ENCODE results near the gene BCL2. TPM values are rescaled to one million over a fixed set of nuclear protein-coding genes. Genes with fewer than 3 reads are reported as not detected.

Gene BCL2
- total RNA-seq, 4 donors from 2014 or later = 25.2 to 39.0 (median 36.1) TPM

- no peak overlapping the region for H3K4me3 ChIP-seq
- TF ChIP-seq EP300 (IDR thresholded peaks at IDR 0.05) = no peak
- no peak for TF ChIP-seq POLR2A (IDR thresholded peaks at IDR 0.05; ENCODE audit: low read depth)
- no peak for TF ChIP-seq CTCF (IDR thresholded peaks at IDR 0.05)
- no peak for TF ChIP-seq POLR2AphosphoS5 (IDR thresholded peaks at IDR 0.05)
- H3K27me3 ChIP-seq = no peaks in the 10 kb centered on the region
- no peaks in the 10 kb centered on the region for H3K9me3 ChIP-seq
- H3K4me1 ChIP-seq = peaks cover 20 to 63% (median 54%) of the 10 kb centered on the region in 4 donors
- H3K27ac ChIP-seq (replicated peaks in 1 of 4) = no peak overlapping the region
- 59% methylated on average over 3 of the region's 3 CpGs for WGBS
- no peaks in the 10 kb centered on the region for H3K36me3 ChIP-seq
- intact Hi-C loops (cut with DNase I) = loop anchor here (5.0 kb wide), 1 partner anchor 82 kb away; the partner anchor contains the start of gene BCL2
- DNase-seq (ENCODE audit: extremely low spot score) = no peak
Measured at GRCh38 chr18:63234841-63235240, 84.7 kb downstream of the BCL2 start.

DNA sequence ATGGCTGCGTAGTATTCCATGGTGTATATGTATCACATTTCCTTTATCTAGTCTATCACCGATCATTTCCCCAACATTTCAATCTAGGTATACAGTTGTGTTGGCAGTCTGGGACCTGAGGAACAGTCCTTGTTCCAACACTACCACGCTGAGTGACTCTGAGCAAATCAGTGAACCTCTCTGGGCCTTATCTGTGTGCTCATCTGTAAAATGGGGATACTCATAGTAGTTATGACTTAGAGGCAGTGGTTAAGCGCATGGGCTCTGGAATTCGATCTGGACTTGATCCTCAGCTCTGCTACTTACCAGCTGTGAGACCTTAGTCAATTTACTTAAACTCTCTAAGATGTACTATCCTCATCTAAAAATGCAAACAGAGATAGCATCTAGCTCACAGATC, 85.1 kb downstream of the BCL2 start:
- no peak overlapping the region for H3K27ac ChIP-seq (replicated peaks in 1 of 4)
- DNase-seq (ENCODE audit: extremely low spot score) = no peak
- no peaks in the 10 kb centered on the region for H3K9me3 ChIP-seq
- H3K4me3 ChIP-seq = no peak overlapping the region
- H3K27me3 ChIP-seq = no peaks in the 10 kb centered on the region
- TF ChIP-seq EP300 (IDR thresholded peaks at IDR 0.05) (no peak), CTCF (IDR thresholded peaks at IDR 0.05) (no peak), POLR2A (IDR thresholded peaks at IDR 0.05; ENCODE audit: low read depth) (no peak), POLR2AphosphoS5 (IDR thresholded peaks at IDR 0.05) (no peak)
- peaks cover 20 to 66% (median 58%) of the 10 kb centered on the region in 4 donors for H3K4me1 ChIP-seq
- WGBS = 100% methylated on average over 5 of the region's 5 CpGs
- intact Hi-C loops (cut with DNase I) = no loop called here
- no peaks in the 10 kb centered on the region for H3K36me3 ChIP-seq

GRCh38 chr18:63233334-63233733, 86.2 kb downstream of the BCL2 start:
- H3K4me1 ChIP-seq = peaks cover 11 to 57% (median 48%) of the 10 kb centered on the region in 4 donors
- H3K36me3 ChIP-seq = no peaks in the 10 kb centered on the region
- no peak overlapping the region for H3K4me3 ChIP-seq
- no peak for DNase-seq (ENCODE audit: extremely low spot score)
- H3K27me3 ChIP-seq = no peaks in the 10 kb centered on the region
- no peak for TF ChIP-seq POLR2A (IDR thresholded peaks at IDR 0.05; ENCODE audit: low read depth)
- WGBS = 79% methylated on average over 9 of the region's 9 CpGs
- H3K9me3 ChIP-seq = no peaks in the 10 kb centered on the region
- no peak overlapping the region for H3K27ac ChIP-seq (replicated peaks in 1 of 4)
- intact Hi-C loops (cut with DNase I) = no loop called here

DNA sequence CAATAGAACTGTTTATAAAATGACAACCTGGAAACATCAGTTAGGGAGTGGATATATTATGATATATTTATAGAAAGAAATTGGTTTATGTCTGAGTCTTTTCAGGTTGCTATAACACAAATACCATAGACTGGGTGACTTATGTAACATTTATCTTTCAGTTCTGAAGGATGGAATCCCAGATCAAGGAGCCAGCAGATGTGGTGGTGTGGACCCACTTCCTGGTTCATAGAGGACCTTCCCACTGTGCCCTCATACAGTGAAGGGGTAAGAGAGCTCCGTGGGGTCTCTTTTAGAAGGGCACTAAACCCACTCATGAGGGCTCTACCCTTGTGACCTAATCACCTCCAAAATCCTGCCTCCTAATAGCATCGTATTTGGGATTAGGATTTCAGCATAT, 86.7 kb downstream of the BCL2 start:
- TF ChIP-seq POLR2A (IDR thresholded peaks at IDR 0.05; ENCODE audit: low read depth) (no peak), EP300 (IDR thresholded peaks at IDR 0.05) (no peak), POLR2AphosphoS5 (IDR thresholded peaks at IDR 0.05) (no peak), CTCF (IDR thresholded peaks at IDR 0.05) (no peak)
- no peak overlapping the region for H3K27ac ChIP-seq (replicated peaks in 1 of 4)
- DNase-seq (ENCODE audit: extremely low spot score) = no peak
- H3K4me3 ChIP-seq = no peak overlapping the region
- WGBS = 74% methylated on average over 2 of the region's 2 CpGs
- H3K9me3 ChIP-seq = no peaks in the 10 kb centered on the region
- peaks cover 9 to 54% (median 44%) of the 10 kb centered on the region in 4 donors for H3K4me1 ChIP-seq
- H3K27me3 ChIP-seq = no peaks in the 10 kb centered on the region
- H3K36me3 ChIP-seq = no peaks in the 10 kb centered on the region
- intact Hi-C loops (cut with DNase I) = no loop called here

GRCh38 chr18:63229971-63230370, 89.6 kb downstream of the BCL2 start:
- Histone ChIP-seq H3K4me3 (peak overlapping the region in 1 of 4 donors; percentile 1), H3K36me3 (no peaks in the 10 kb centered on the region), H3K27me3 (no peaks in the 10 kb centered on the region), H3K4me1 (peaks cover 0 to 38% (median 27%) of the 10 kb centered on the region in 4 donors), H3K27ac (replicated peaks in 1 of 4) (no peak overlapping the region), H3K9me3 (peaks cover 0 to 3% (median 0%) of the 10 kb centered on the region in 4 donors)
- no peak for DNase-seq (ENCODE audit: extremely low spot score)
- intact Hi-C loops (cut with DNase I) = no loop called here
- TF ChIP-seq POLR2AphosphoS5 (IDR thresholded peaks at IDR 0.05) (no peak), POLR2A (IDR thresholded peaks at IDR 0.05; ENCODE audit: low read depth) (no peak), EP300 (IDR thresholded peaks at IDR 0.05) (no peak), CTCF (IDR thresholded peaks at IDR 0.05) (no peak)
